ENCODE data around the gene ALPP.

Gene ALPP

GRCh38 chr2:232416521-232417470 is 38.2 kb downstream of the ALPP start:
- Histone ChIP-seq H3K36me3 (no peaks in the 10 kb centered on the region), H3K27me3 (peaks cover 95% of the 10 kb centered on the region), H3K4me1 (ENCODE audit: control insufficient read depth in 1 of 2, insufficient read depth in 1 of 2, low read depth in 1 of 2, low read length in 1 of 2) (no peaks in the 10 kb centered on the region), H3K4me3 (ENCODE audit: low read depth in 1 of 2, low read length in 1 of 2) (no peak overlapping the region), H3K9me3 (peaks cover 5% of the 10 kb centered on the region), H3K27ac (no peak overlapping the region)
- TF ChIP-seq, protein P1, sequence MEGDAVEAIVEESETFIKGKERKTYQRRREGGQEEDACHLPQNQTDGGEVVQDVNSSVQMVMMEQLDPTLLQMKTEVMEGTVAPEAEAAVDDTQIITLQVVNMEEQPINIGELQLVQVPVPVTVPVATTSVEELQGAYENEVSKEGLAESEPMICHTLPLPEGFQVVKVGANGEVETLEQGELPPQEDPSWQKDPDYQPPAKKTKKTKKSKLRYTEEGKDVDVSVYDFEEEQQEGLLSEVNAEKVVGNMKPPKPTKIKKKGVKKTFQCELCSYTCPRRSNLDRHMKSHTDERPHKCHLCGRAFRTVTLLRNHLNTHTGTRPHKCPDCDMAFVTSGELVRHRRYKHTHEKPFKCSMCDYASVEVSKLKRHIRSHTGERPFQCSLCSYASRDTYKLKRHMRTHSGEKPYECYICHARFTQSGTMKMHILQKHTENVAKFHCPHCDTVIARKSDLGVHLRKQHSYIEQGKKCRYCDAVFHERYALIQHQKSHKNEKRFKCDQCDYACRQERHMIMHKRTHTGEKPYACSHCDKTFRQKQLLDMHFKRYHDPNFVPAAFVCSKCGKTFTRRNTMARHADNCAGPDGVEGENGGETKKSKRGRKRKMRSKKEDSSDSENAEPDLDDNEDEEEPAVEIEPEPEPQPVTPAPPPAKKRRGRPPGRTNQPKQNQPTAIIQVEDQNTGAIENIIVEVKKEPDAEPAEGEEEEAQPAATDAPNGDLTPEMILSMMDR (IDR thresholded peaks at IDR 0.05), result no peak

- Histone ChIP-seq H3K4me1 (ENCODE audit: control insufficient read depth in 1 of 2, insufficient read depth in 1 of 2, low read depth in 1 of 2, low read length in 1 of 2) (no peaks in the 10 kb centered on the region), H3K27ac (no peak overlapping the region), H3K36me3 (no peaks in the 10 kb centered on the region), H3K27me3 (peaks cover 95% of the 10 kb centered on the region), H3K4me3 (ENCODE audit: low read depth in 1 of 2, low read length in 1 of 2) (no peak overlapping the region), H3K9me3 (peaks cover 7% of the 10 kb centered on the region)
- TF ChIP-seq, protein P1 (IDR thresholded peaks at IDR 0.05), result no peak
Measured at GRCh38 chr2:232417489-232417888, 38.9 kb downstream of the ALPP start.

GRCh38 chr2:232418056-232418455 is 39.5 kb downstream of the ALPP start:
- Histone ChIP-seq H3K9me3 (peaks cover 7% of the 10 kb centered on the region), H3K27me3 (peaks cover 95% of the 10 kb centered on the region), H3K4me3 (ENCODE audit: low read depth in 1 of 2, low read length in 1 of 2) (no peak overlapping the region), H3K36me3 (no peaks in the 10 kb centered on the region), H3K4me1 (ENCODE audit: control insufficient read depth in 1 of 2, insufficient read depth in 1 of 2, low read depth in 1 of 2, low read length in 1 of 2) (no peaks in the 10 kb centered on the region), H3K27ac (no peak overlapping the region)
- TF ChIP-seq, protein P1 (IDR thresholded peaks at IDR 0.05), result no peak

DNA sequence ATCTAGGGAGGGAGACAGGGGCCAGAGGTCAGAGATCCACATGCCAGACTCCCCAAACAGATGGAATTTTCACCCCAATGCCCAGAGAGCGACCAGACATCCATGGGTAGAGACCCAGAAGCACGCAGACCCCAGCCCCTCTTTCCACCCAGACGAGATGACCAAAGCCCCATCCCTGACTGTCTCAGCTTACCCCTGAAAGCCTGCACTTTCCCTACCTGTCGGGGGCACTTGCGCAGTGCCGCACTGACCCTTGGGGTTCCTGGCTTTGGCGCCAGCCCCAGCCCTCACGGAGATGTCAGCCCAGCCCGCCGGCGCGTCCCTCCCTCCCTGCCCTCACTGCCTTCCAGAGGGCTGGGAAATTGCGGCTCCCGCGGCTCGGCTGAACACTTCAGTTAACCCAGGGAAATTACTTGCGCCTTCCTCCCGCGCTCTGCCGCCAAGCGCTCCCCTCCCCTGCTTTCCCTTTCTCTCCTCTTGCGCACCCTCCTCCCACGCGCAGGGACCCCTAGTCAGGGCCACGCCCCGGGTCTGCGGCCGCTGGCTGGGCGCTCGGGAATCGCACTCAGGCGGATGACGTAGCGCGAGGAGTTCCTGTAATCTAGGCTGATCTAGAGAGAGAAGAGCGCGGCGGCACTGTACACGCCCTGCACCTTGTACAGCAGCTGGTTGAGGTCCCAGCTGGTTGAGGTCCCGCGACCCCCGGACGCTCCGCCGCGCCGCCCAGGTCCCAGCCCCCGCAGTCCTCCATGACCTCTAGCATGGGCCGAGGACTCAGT is 40.1 kb downstream of the ALPP start:
- TF ChIP-seq, protein P1 (IDR thresholded peaks at IDR 0.05), result no peak
- Histone ChIP-seq H3K27ac (no peak overlapping the region), H3K27me3 (peaks cover 93% of the 10 kb centered on the region), H3K4me1 (ENCODE audit: control insufficient read depth in 1 of 2, insufficient read depth in 1 of 2, low read depth in 1 of 2, low read length in 1 of 2) (no peaks in the 10 kb centered on the region), H3K36me3 (no peaks in the 10 kb centered on the region), H3K9me3 (peaks cover 7% of the 10 kb centered on the region), H3K4me3 (ENCODE audit: low read depth in 1 of 2, low read length in 1 of 2) (no peak overlapping the region)

DNA sequence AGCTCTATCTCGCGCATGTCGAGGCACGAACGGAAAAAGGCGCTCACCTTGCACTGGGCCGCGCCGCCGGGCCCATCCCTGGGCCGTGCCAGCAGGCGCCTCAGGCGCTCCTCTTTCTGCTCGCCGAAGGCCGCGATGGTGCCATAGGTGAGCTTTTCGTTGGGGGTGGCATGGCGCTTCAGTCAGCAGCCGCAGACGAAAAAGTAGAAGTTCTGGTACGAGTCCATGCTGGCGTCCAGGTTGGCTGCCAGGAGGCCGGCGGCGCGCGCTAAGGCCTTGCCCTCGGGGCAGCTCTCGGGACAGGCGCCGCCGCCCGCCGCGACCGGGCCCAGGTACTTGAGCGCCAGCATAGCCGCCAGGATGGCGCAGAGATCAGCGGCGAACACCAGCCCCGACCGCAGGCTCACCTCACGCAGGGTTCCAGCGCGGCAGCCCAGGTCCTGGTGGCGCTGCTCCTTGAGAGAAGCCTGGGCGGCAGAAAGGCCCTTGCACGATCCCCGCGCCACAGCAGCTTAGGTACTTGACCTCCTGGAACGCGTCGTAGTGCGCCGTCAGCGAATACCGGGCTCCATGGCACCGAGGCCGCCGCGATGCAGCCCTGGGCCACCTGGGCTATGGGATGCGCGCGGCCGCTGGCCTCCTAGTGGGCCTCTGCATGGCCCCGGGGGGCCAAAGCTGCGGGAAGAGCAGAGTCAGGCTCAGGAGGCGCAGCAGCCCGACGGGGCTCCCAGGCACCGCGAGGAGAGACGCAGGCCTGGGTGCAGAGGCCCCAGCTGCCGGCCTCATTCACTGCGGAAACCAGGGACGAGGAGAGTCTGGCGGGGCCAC is 40.9 kb downstream of the ALPP start:
- peaks cover 93% of the 10 kb centered on the region for H3K27me3 ChIP-seq

More for the DNA sequence above, 40.9 kb downstream of the ALPP start:
- Histone ChIP-seq H3K27ac (no peak overlapping the region), H3K36me3 (no peaks in the 10 kb centered on the region), H3K4me3 (ENCODE audit: low read depth in 1 of 2, low read length in 1 of 2) (no peak overlapping the region), H3K9me3 (peaks cover 7% of the 10 kb centered on the region), H3K4me1 (ENCODE audit: control insufficient read depth in 1 of 2, insufficient read depth in 1 of 2, low read depth in 1 of 2, low read length in 1 of 2) (no peaks in the 10 kb centered on the region)
- TF ChIP-seq, protein P1 (IDR thresholded peaks at IDR 0.05), result no peak
